Endothelial cell of umbilical vein (primary cell): ENCODE results near the gene ALKBH7. TPM values are rescaled to one million over a fixed set of nuclear protein-coding genes. Genes with fewer than 3 reads are reported as not detected.

Experiments used
- BruUV-seq: library from RNA; stranded (reverse); fragments of 400-500 nt; replicated peaks from 2 replicates; lab custom pipeline; 2021; lab: Mats Ljungman, UMichigan
- CTCF ChIA-PET: fragments of 300-600, 350-600 bp; sonication (Branson Sonifier 250); formaldehyde crosslinking; loops from one replicate; lab custom pipeline; 2021; ENCODE audit warnings: antibody characterized with exemption, inconsistent platforms; lab: Charles Lee
- POLR2A ChIA-PET: fragments of 300-600, 350-600 bp; sonication (Branson Sonifier 250); formaldehyde crosslinking; loops from one replicate; lab custom pipeline; 2021; ENCODE audit warnings: antibody characterized with exemption, inconsistent platforms; lab: Charles Lee
- DNase-seq: peaks from one replicate; pipeline ENCODE4 v3.0.0-alpha.2; 2011; ENCODE audit warnings: low read depth, low spot score
- FAIRE-seq: peaks from 2 replicates; lab custom pipeline; 2011; peaks lifted over from hg19 to GRCh38; lab: Jason Lieb, UNC
- H2AFZ ChIP-seq: 2 replicates; pipeline ENCODE4 v1.6.0; 2012; ENCODE audit warnings: low read depth, low read length, control low read depth, inconsistent platforms
- H3K27ac ChIP-seq: 2 replicates; pipeline ENCODE4 v1.5.1; 2011; ENCODE audit warnings: low read depth, mild to moderate bottlenecking, control low read depth, low read length, moderate library complexity; ENCODE audit not compliant: insufficient read depth
- H3K27me3 ChIP-seq, 2 experiments: 2 replicates each; pipeline versions ENCODE4 v1.6.0 to v1.6.1; 2011; ENCODE audit warnings: low read length in 2 of 2, mixed read lengths in 1 of 2; ENCODE audit not compliant: control insufficient read depth in 2 of 2, insufficient read depth in 2 of 2
- H3K36me3 ChIP-seq, 2 experiments: 2 replicates in 1 of 2; 3 replicates in 1 of 2; pipeline ENCODE4 v1.5.1; 2011; ENCODE audit warnings: low read length in 2 of 2, mild to moderate bottlenecking in 1 of 2, moderate library complexity in 1 of 2; ENCODE audit not compliant: control insufficient read depth in 2 of 2, insufficient read depth in 2 of 2; ENCODE audit errors: extremely low read depth in 1 of 2
- H3K4me1 ChIP-seq: 3 replicates; pipeline ENCODE4 v1.5.1; 2011; ENCODE audit warnings: mild to moderate bottlenecking, low read length; ENCODE audit not compliant: control insufficient read depth, insufficient read depth; ENCODE audit errors: extremely low read depth
- H3K4me2 ChIP-seq: 2 replicates; pipeline ENCODE4 v1.6.1; 2011; ENCODE audit warnings: low read length, control low read depth, mixed read lengths; ENCODE audit not compliant: insufficient read depth
- H3K4me3 ChIP-seq, 3 experiments: fragments of 200-600 bp in 1 of 3; sonication (generic), shearing (Covaris generic) in 1 of 3; replicated peaks in 1 of 3; 2 replicates each; pipeline ENCODE4 v1.5.1; 2011 to 2016; ENCODE audit warnings: control low read depth in 3 of 3, low read length in 3 of 3, mild to moderate bottlenecking in 2 of 3, inconsistent platforms in 1 of 3, low read depth in 1 of 3, moderate library complexity in 1 of 3; ENCODE audit not compliant: insufficient read depth in 1 of 3
- H3K79me2 ChIP-seq: 2 replicates; pipeline ENCODE4 v1.6.0; 2012; ENCODE audit warnings: low read length, inconsistent platforms; ENCODE audit not compliant: control insufficient read depth, insufficient read depth
- H3K9ac ChIP-seq: replicated peaks from 2 replicates; pipeline ENCODE3; 2011; ENCODE audit warnings: low read length, control low read depth; ENCODE audit not compliant: insufficient read depth; ENCODE audit errors: extremely low read depth
- H3K9me1 ChIP-seq: replicated peaks from 3 replicates; pipeline ENCODE4 v1.6.0; 2011; ENCODE audit warnings: mild to moderate bottlenecking, low read length; ENCODE audit not compliant: control insufficient read depth, insufficient read depth; ENCODE audit errors: extremely low read depth
- H3K9me3 ChIP-seq: replicated peaks from 2 replicates; pipeline ENCODE4 v1.5.1; 2012; ENCODE audit warnings: low read length, inconsistent platforms; ENCODE audit not compliant: control insufficient read depth, insufficient read depth
- H4K20me1 ChIP-seq: replicated peaks from 2 replicates; pipeline ENCODE3; 2011; ENCODE audit warnings: mild to moderate bottlenecking, low read length; ENCODE audit not compliant: control insufficient read depth, insufficient read depth; ENCODE audit errors: extremely low read depth
- CTCF ChIP-seq, 2 donors: IDR thresholded peaks; 1 replicate in 1 of 2; 2 replicates in 1 of 2; pipeline ENCODE4 v1.5.1; 2011; ENCODE audit warnings: low read length in 2 of 2, mild to moderate bottlenecking in 2 of 2, moderate library complexity in 2 of 2, control low read depth in 1 of 2, inconsistent platforms in 1 of 2, low read depth in 1 of 2; ENCODE audit not compliant: insufficient read depth in 1 of 2; ENCODE audit errors: extremely low read depth in 1 of 2
- EZH2 ChIP-seq: IDR thresholded peaks from 2 replicates; pipeline ENCODE4 v1.6.1; 2012; ENCODE audit warnings: borderline replicate concordance, low read depth, mild to moderate bottlenecking, moderate library complexity, low read length, inconsistent platforms; ENCODE audit not compliant: severe bottlenecking
- FOS ChIP-seq: IDR thresholded peaks from 2 replicates; pipeline ENCODE4 v1.6.1; 2011; ENCODE audit warnings: mild to moderate bottlenecking, low read length, moderate library complexity, borderline replicate concordance; ENCODE audit not compliant: insufficient read depth
- GATA2 ChIP-seq: IDR thresholded peaks from 2 replicates; pipeline ENCODE4 v1.7.0; 2011; ENCODE audit warnings: low read depth, mild to moderate bottlenecking, moderate library complexity, mixed read lengths, low read length; ENCODE audit not compliant: insufficient read length, insufficient read depth
- JUN ChIP-seq: IDR thresholded peaks from 2 replicates; pipeline ENCODE4 v1.6.1; 2011; ENCODE audit warnings: borderline replicate concordance, low read depth; ENCODE audit not compliant: insufficient read length, insufficient read depth
- MYC ChIP-seq: IDR thresholded peaks from one replicate; pipeline ENCODE4 v1.6.1; 2011; ENCODE audit warnings: mild to moderate bottlenecking, low read depth, low read length
- POLR2A ChIP-seq: IDR thresholded peaks from 2 replicates; pipeline ENCODE4 v1.6.1; 2012; ENCODE audit warnings: low read depth, mild to moderate bottlenecking, control low read depth, low read length
- POLR2AphosphoS5 ChIP-seq: IDR thresholded peaks from 2 replicates; pipeline ENCODE4 v1.6.1; 2012; ENCODE audit warnings: low read depth, mild to moderate bottlenecking, control low read depth, low read length, moderate library complexity; ENCODE audit not compliant: insufficient read depth
- dilution Hi-C: fragments of 300-500 bp; cut with MboI; formaldehyde crosslinking; loops from one replicate; pipeline ENCODE4 v1.15.0; 2019; ENCODE audit warnings: low sequenced_read_pairs; ENCODE audit not compliant: extremely low pct_ligation_motif_present
- intact Hi-C: fragments of 100-400 bp; cut with micrococcal nuclease; formaldehyde crosslinking; loops from one replicate; pipeline ENCODE4 v1.10.0; 2022
- polyA plus RNA-seq, 4 experiments: library from polyadenylated mRNA; depleted of rRNA in 3 of 4; stranded (reverse) in 3 of 4; unstranded in 1 of 4; fragments of >200 nt; gene quantifications; 2 replicates each; pipeline versions ENCODE4 v1.2.1 to v1.2.3, GENCODE V29; 2011 to 2012; ENCODE audit warnings: missing spikeins in 1 of 4
- total RNA-seq: library from RNA; stranded (reverse); gene quantifications from 2 replicates; pipeline ENCODE4 v1.2.3, GENCODE V29; 2021
- TF ChIP-seq, protein P1 (sequence below): IDR thresholded peaks from 2 replicates; pipeline ENCODE4 v1.6.1; 2011; ENCODE audit not compliant: insufficient read depth, insufficient read length

Gene ALKBH7
- total and polyA plus RNA-seq, 2 donors (not counting 3 experiments of a cell fraction or from before 2014, with no cell fraction given): 48.8 to 59.4 TPM

DNA sequence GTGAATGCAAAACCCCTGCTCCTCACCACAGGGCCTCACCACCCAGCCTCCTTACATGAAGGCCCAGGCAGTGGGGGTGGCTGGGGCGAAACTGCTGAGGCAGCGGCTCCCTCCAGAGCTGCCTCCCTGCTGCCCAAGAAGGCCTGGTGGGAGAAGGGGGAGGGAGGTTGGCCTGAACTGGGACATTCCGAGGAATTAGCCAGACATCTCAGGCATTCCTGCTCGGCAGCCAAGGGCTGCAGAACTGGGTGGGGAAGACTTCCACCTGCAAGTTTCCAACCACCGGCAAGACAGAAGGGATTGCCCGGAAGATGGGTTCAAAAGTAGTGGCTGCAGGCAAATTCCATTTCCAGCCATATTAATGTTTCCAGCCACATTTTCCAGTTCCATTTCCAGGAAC, 5.4 kb downstream of the ALKBH7 start:
- no peak overlapping the region for H2AFZ ChIP-seq
- TF ChIP-seq POLR2AphosphoS5 (no peak), EZH2 (no peak), GATA2 (no peak), POLR2A (no peak), JUN (no peak), CTCF (IDR thresholded peaks at IDR 0.05; ENCODE audit: extremely low read depth in 1 of 2, insufficient read depth in 1 of 2, low read depth in 1 of 2, low read length in 2 of 2) (no peak), MYC (no peak), FOS (no peak)
- TF ChIP-seq, protein P1, sequence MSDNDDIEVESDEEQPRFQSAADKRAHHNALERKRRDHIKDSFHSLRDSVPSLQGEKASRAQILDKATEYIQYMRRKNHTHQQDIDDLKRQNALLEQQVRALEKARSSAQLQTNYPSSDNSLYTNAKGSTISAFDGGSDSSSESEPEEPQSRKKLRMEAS: no peak
- BruUV-seq: no TSS peak
- no peak overlapping the region for H3K4me2 ChIP-seq
- intact Hi-C loops (no loop called here), dilution Hi-C loops (no loop called here)
- peaks cover 9 to 30% of the 10 kb centered on the region in 2 experiments for H3K36me3 ChIP-seq
- no peaks in the 10 kb centered on the region for H3K9me3 ChIP-seq
- ChIA-PET POLR2A (no interaction called here), CTCF (interaction anchor here (1.0 kb wide), 1 partner anchor 14 kb away, joined by 3 read pairs; no protein-coding TSS in a partner anchor)
- no peaks in the 10 kb centered on the region for H3K9me1 ChIP-seq
- FAIRE-seq (no peak), DNase-seq (peak; percentile 0)
- peaks cover 2% of the 10 kb centered on the region for H3K4me1 ChIP-seq
- H3K27me3 ChIP-seq: no peaks in the 10 kb centered on the region
- no peaks in the 10 kb centered on the region for H3K79me2 ChIP-seq
- H4K20me1 ChIP-seq: no peaks in the 10 kb centered on the region
- H3K4me3 ChIP-seq: no peak overlapping the region
- no peak overlapping the region for H3K9ac ChIP-seq
- no peak overlapping the region for H3K27ac ChIP-seq
